ENCODE measurements around the gene LRRC34.

- TF ChIP-seq CTCF (IDR thresholded peaks at IDR 0.05; ENCODE audit: low read depth, low read length, poor library complexity, severe bottlenecking) = peak; percentile 46
- no peak for TF ChIP-seq EZH2phosphoT487 (IDR thresholded peaks at IDR 0.05; ENCODE audit: borderline replicate concordance, low read length)
These were observed 39.5 kb downstream of the LRRC34 start, which contains the start of gene MYNN for GRCh38 chr3:169772897-169773816.

Measured in DOHH2 (cell line).